GM12872 (cell line): Measurements from ENCODE around the gene IGSF23.

Experiments
- TF ChIP-seq, protein P1 (sequence below): IDR thresholded peaks from 3 replicates; pipeline ENCODE4 v1.5.1; 2011; ENCODE audit warnings: low read depth, mild to moderate bottlenecking, low read length, moderate library complexity; ENCODE audit not compliant: insufficient read depth

IGSF23 gene

DNA sequence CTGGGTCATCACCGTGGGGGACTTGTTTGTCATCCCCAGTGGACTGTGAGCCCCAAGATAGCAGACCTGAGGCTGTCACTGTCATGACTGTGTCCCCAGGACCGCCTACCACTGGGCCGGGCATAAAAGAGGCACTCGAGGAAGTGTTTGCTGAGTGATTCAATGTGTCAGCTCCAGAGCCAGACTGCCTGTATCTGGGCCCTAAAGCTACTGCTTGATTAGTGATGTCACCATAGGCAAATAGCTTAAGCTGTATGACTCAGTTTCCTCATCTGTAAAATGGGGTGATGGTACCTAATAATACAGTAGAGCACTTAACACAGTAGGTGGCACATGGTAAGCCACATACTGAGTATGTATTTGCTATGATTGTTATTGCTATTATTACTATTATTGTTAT lies 46.7 kb downstream of the IGSF23 start:
- TF ChIP-seq, protein P1, sequence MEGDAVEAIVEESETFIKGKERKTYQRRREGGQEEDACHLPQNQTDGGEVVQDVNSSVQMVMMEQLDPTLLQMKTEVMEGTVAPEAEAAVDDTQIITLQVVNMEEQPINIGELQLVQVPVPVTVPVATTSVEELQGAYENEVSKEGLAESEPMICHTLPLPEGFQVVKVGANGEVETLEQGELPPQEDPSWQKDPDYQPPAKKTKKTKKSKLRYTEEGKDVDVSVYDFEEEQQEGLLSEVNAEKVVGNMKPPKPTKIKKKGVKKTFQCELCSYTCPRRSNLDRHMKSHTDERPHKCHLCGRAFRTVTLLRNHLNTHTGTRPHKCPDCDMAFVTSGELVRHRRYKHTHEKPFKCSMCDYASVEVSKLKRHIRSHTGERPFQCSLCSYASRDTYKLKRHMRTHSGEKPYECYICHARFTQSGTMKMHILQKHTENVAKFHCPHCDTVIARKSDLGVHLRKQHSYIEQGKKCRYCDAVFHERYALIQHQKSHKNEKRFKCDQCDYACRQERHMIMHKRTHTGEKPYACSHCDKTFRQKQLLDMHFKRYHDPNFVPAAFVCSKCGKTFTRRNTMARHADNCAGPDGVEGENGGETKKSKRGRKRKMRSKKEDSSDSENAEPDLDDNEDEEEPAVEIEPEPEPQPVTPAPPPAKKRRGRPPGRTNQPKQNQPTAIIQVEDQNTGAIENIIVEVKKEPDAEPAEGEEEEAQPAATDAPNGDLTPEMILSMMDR: no peak

GRCh38 chr19:44661205-44661604 lies 47.8 kb downstream of the IGSF23 start:
- TF ChIP-seq, protein P1: no peak

DNA sequence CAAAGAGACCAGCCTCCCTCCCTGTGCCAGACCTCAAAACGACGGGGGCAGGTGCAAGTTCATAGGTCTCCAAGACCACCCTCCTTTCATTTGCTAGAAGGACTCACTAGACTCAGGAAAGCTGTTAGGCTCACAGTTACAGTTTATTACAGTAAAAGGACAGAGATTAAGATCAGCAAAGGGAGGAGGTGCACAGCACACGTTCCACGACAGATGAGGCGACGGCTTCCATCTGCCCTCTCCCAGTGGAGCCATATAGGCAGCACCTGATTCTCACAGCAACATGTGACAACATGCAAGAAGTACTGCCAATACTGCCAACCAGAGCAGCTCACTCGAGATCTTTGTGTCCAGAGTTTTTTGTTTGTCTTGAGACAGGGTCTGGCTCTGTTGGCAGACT lies 48.5 kb downstream of the IGSF23 start:
- TF ChIP-seq, protein P1: no peak

GRCh38 chr19:44662691-44663385 lies 49.5 kb downstream of the IGSF23 start:
- TF ChIP-seq, protein P1: no peak

- TF ChIP-seq, protein P1: no peak
These were observed 50.6 kb downstream of the IGSF23 start for GRCh38 chr19:44663996-44664395.

DNA sequence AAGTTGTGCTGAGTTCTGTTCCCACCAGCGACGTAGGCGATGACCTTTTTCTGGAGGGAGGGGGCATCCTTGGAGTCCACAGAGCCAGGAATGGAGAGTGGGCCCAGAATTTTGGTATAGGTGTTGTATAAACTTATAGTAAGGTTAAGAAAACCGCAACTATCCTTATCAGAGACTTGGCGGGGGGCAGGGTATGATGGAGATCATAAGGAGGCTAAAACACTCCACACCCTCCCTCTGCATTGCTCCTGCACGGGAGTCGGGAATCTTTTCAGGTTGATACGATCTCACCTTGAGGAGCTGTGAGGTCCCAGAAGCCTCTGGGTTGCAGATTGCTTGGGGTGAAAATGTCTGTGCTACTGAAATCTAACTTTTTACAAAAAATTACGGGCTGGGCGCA lies 51.6 kb downstream of the IGSF23 start:
- TF ChIP-seq, protein P1: no peak

DNA sequence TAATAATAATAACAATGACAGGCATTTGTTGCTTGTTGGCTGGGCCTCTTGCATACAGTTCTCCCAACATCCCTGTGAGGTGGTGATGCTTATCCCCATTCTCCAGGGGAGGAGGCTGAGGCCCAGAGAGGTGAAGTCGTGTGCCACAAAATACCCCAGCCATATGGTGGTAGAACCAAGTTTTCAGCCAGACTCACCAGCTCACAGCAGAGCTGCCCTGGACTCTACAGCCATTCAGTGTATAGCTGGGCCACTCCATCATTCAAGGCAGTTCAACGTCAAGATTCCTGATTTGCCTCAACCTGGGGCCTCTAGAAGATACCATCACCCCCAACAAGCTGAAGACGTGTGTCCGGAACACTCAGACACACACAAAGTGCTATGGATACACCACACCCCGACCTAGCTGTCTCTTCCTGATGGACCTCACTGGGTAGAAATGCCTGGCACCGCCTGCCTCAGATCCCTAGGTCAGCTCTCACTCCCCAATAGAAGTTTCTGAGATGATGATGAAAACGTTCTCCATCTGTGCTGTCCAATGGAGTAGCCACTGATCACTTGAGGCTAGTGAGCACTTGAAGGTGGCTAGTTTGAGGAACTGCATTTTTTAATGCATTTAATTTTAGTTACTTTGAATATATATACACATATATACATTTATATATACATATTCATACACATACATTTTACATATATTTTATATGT lies 53.6 kb downstream of the IGSF23 start:
- TF ChIP-seq, protein P1: no peak
